ENCODE measurements around the gene TJAP1. TPM values are rescaled to one million over a fixed set of nuclear protein-coding genes. Genes with fewer than 3 reads are reported as not detected.
"Not testable (repeated sequence)": the region's sequence is repeated elsewhere in the genome, so short reads cannot be mapped to it uniquely, and the experiment has no call there.

Gene TJAP1
- total and polyA plus RNA-seq, 4 experiments from 2014 or later: 7.3 to 54.4 (median 32.1) TPM

- peaks cover 27 to 47% of the 10 kb centered on the region in 2 donors for H3K36me3 Mint-ChIP-seq
- no peak for DNase-seq
- Histone ChIP-seq H3K27ac (ENCODE audit: low read depth, low read length) (no peak overlapping the region), H3K4me1 (ENCODE audit: insufficient read depth, low read length) (peaks cover 33% of the 10 kb centered on the region), H3K36me3 (ENCODE audit: insufficient read depth, low read length) (peaks cover 37% of the 10 kb centered on the region), H3K9me3 (ENCODE audit: control insufficient read depth in 1 of 2, low read length in 2 of 2) (no peaks in the 10 kb centered on the region), H3K4me3 (ENCODE audit: low read length in 2 of 2) (no peak overlapping the region), H3K27me3 (ENCODE audit: insufficient read depth, low read length) (no peaks in the 10 kb centered on the region)
- H3K4me1 Mint-ChIP-seq: peaks cover 16 to 32% (median 27%) of the 10 kb centered on the region in 4 donors
- H3K9me3 Mint-ChIP-seq: no peaks in the 10 kb centered on the region
- peak overlapping the region in 5 of 7 donors; percentile 47 to 83 (median 62) for H3K27ac Mint-ChIP-seq
- ChIA-PET CTCF (ENCODE audit: partially characterized antibody) (interaction anchor here (0.6 to 9.1 kb wide), 5 partner anchors 7 to 518 kb away, joined by 3 to 108 read pairs (median 4); partner anchors contain the start of gene LRRC73), POLR2A (ENCODE audit: partially characterized antibody) (interaction anchor here (1.1 to 1.5 kb wide), 2 partner anchors 18 to 43 kb away, joined by 3 read pairs; partner anchors contain the start of gene DLK2)
- H3K27me3 Mint-ChIP-seq: no peaks in the 10 kb centered on the region
- intact Hi-C loops (cut with micrococcal nuclease): no loop called here
- no peak overlapping the region for H3K4me3 Mint-ChIP-seq
Observed at GRCh38 chr6:43497689-43498088, 20.3 kb downstream of the TJAP1 start.

GRCh38 chr6:43498291-43498690, 20.9 kb downstream of the TJAP1 start:
- intact Hi-C loops (cut with micrococcal nuclease); DNase-seq; H3K4me3 ChIP-seq (ENCODE audit: low read length in 2 of 2); H3K27me3 Mint-ChIP-seq; H3K4me3 Mint-ChIP-seq; H3K27ac ChIP-seq (ENCODE audit: low read depth, low read length); H3K9me3 Mint-ChIP-seq; H3K9me3 ChIP-seq (ENCODE audit: control insufficient read depth in 1 of 2, low read length in 2 of 2); H3K27me3 ChIP-seq (ENCODE audit: insufficient read depth, low read length): not testable (repeated sequence)
- peaks cover 33 to 52% of the 10 kb centered on the region in 2 donors for H3K36me3 Mint-ChIP-seq
- peaks cover 13 to 28% (median 22%) of the 10 kb centered on the region in 4 donors for H3K4me1 Mint-ChIP-seq
- POLR2A ChIA-PET (ENCODE audit: partially characterized antibody): interaction anchor here (1.1 to 1.6 kb wide), 3 partner anchors 9 to 43 kb away, joined by 3 to 4 read pairs (median 3); partner anchors contain the start of gene DLK2
- peak overlapping the region in 2 of 7 donors; percentile 62 to 82 for H3K27ac Mint-ChIP-seq
- CTCF ChIA-PET (ENCODE audit: partially characterized antibody): interaction anchor here (0.6 to 1.7 kb wide), 5 partner anchors 9 to 518 kb away, joined by 3 to 7 read pairs (median 3); partner anchors contain the start of gene LRRC73
- Histone ChIP-seq H3K36me3 (ENCODE audit: insufficient read depth, low read length) (peaks cover 43% of the 10 kb centered on the region), H3K4me1 (ENCODE audit: insufficient read depth, low read length) (peaks cover 30% of the 10 kb centered on the region)

GRCh38 chr6:43499028-43499815, 21.9 kb downstream of the TJAP1 start:
- H3K27ac Mint-ChIP-seq: peak overlapping the region in 3 of 7 donors; percentile 13 to 86 (median 18)

GRCh38 chr6:43500921-43501320, 23.6 kb downstream of the TJAP1 start:
- intact Hi-C loops (cut with micrococcal nuclease): no loop called here
- Mint-ChIP-seq H3K27me3 (no peaks in the 10 kb centered on the region), H3K4me1 (peaks cover 0 to 4% (median 2%) of the 10 kb centered on the region in 4 donors), H3K36me3 (peaks cover 39 to 63% of the 10 kb centered on the region in 2 donors), H3K27ac (peak overlapping the region in 2 of 7 donors; percentile 40 to 82), H3K4me3 (no peak overlapping the region), H3K9me3 (no peaks in the 10 kb centered on the region)
- POLR2A ChIA-PET (ENCODE audit: partially characterized antibody): interaction anchor here (0.9 to 1.2 kb wide), 2 partner anchors 15 to 24 kb away, joined by 3 to 7 read pairs; partner anchors contain the start of gene TJAP1
- no peak overlapping the region for H3K4me3 ChIP-seq (ENCODE audit: low read length in 2 of 2)
- no peaks in the 10 kb centered on the region for H3K9me3 ChIP-seq (ENCODE audit: control insufficient read depth in 1 of 2, low read length in 2 of 2)
- no peaks in the 10 kb centered on the region for H3K27me3 ChIP-seq (ENCODE audit: insufficient read depth, low read length)
- H3K27ac ChIP-seq (ENCODE audit: low read depth, low read length): no peak overlapping the region
- no peak for DNase-seq
- peaks cover 3% of the 10 kb centered on the region for H3K4me1 ChIP-seq (ENCODE audit: insufficient read depth, low read length)
- CTCF ChIA-PET (ENCODE audit: partially characterized antibody): interaction anchor here (0.9 to 8.5 kb wide), 5 partner anchors 8 to 48 kb away, joined by 3 to 108 read pairs (median 3); partner anchors contain the start of genes POLR1C and YIPF3
- peaks cover 45% of the 10 kb centered on the region for H3K36me3 ChIP-seq (ENCODE audit: insufficient read depth, low read length)

More at GRCh38 chr6:43499028-43499815, 21.9 kb downstream of the TJAP1 start:
- H3K4me3 ChIP-seq (ENCODE audit: low read length in 2 of 2): no peak overlapping the region
- H3K36me3 Mint-ChIP-seq: peaks cover 39 to 58% of the 10 kb centered on the region in 2 donors
- H3K9me3 Mint-ChIP-seq: no peaks in the 10 kb centered on the region
- H3K36me3 ChIP-seq (ENCODE audit: insufficient read depth, low read length): peaks cover 45% of the 10 kb centered on the region
- no peaks in the 10 kb centered on the region for H3K27me3 Mint-ChIP-seq
- peaks cover 20% of the 10 kb centered on the region for H3K4me1 ChIP-seq (ENCODE audit: insufficient read depth, low read length)
- intact Hi-C loops (cut with micrococcal nuclease): no loop called here
- H3K27me3 ChIP-seq (ENCODE audit: insufficient read depth, low read length): no peaks in the 10 kb centered on the region
- no peaks in the 10 kb centered on the region for H3K9me3 ChIP-seq (ENCODE audit: control insufficient read depth in 1 of 2, low read length in 2 of 2)
- ChIA-PET CTCF (ENCODE audit: partially characterized antibody) (interaction anchor here (1.1 kb wide), 1 partner anchor 45 kb away, joined by 3 read pairs; no protein-coding TSS in a partner anchor), POLR2A (ENCODE audit: partially characterized antibody) (interaction anchor here (0.7 to 1.6 kb wide), 2 partner anchors 8 to 16 kb away, joined by 3 to 4 read pairs; no protein-coding TSS in a partner anchor)
- peaks cover 9 to 21% (median 14%) of the 10 kb centered on the region in 4 donors for H3K4me1 Mint-ChIP-seq
- DNase-seq: no peak
- H3K4me3 Mint-ChIP-seq: no peak overlapping the region
- no peak overlapping the region for H3K27ac ChIP-seq (ENCODE audit: low read depth, low read length)

GRCh38 chr6:43502666-43503065, 25.3 kb downstream of the TJAP1 start:
- H3K36me3 Mint-ChIP-seq: peaks cover 42 to 70% of the 10 kb centered on the region in 2 donors
- H3K4me3 Mint-ChIP-seq: no peak overlapping the region
- CTCF ChIA-PET (ENCODE audit: partially characterized antibody): interaction anchor here (1.2 to 8.5 kb wide), 4 partner anchors 10 to 68 kb away, joined by 3 to 108 read pairs (median 6); no protein-coding TSS in a partner anchor

GRCh38 chr6:43503443-43503842, 26.1 kb downstream of the TJAP1 start:
- no peak overlapping the region for H3K27ac ChIP-seq (ENCODE audit: low read depth, low read length)
- H3K27me3 ChIP-seq (ENCODE audit: insufficient read depth, low read length): no peaks in the 10 kb centered on the region
- DNase-seq: no peak
- peaks cover 2 to 5% of the 10 kb centered on the region in 2 donors for H3K27me3 Mint-ChIP-seq
- no peak overlapping the region for H3K4me3 ChIP-seq (ENCODE audit: low read length in 2 of 2)
- H3K36me3 ChIP-seq (ENCODE audit: insufficient read depth, low read length): peaks cover 41% of the 10 kb centered on the region
- intact Hi-C loops (cut with micrococcal nuclease): no loop called here
- peaks cover 2 to 10% (median 3%) of the 10 kb centered on the region in 4 donors for H3K4me1 Mint-ChIP-seq
- H3K27ac Mint-ChIP-seq: peak overlapping the region in 6 of 7 donors; percentile 15 to 80 (median 56)
- no peak overlapping the region for H3K4me3 Mint-ChIP-seq
- POLR2A ChIA-PET (ENCODE audit: partially characterized antibody): no interaction called here
- CTCF ChIA-PET (ENCODE audit: partially characterized antibody): interaction anchor here (0.8 to 8.5 kb wide), 5 partner anchors 10 to 236 kb away, joined by 3 to 108 read pairs (median 3); no protein-coding TSS in a partner anchor
- no peaks in the 10 kb centered on the region for H3K9me3 Mint-ChIP-seq
- H3K36me3 Mint-ChIP-seq: peaks cover 42 to 66% of the 10 kb centered on the region in 2 donors
- no peaks in the 10 kb centered on the region for H3K9me3 ChIP-seq (ENCODE audit: control insufficient read depth in 1 of 2, low read length in 2 of 2)
- peaks cover 4% of the 10 kb centered on the region for H3K4me1 ChIP-seq (ENCODE audit: insufficient read depth, low read length)

More at GRCh38 chr6:43502666-43503065, 25.3 kb downstream of the TJAP1 start:
- intact Hi-C loops (cut with micrococcal nuclease): no loop called here
- peaks cover 0 to under 1% of the 10 kb centered on the region in 2 donors for H3K27me3 Mint-ChIP-seq
- Histone ChIP-seq H3K27ac (ENCODE audit: low read depth, low read length) (no peak overlapping the region), H3K4me1 (ENCODE audit: insufficient read depth, low read length) (peaks cover 4% of the 10 kb centered on the region), H3K36me3 (ENCODE audit: insufficient read depth, low read length) (peaks cover 45% of the 10 kb centered on the region), H3K9me3 (ENCODE audit: control insufficient read depth in 1 of 2, low read length in 2 of 2) (no peaks in the 10 kb centered on the region), H3K27me3 (ENCODE audit: insufficient read depth, low read length) (no peaks in the 10 kb centered on the region), H3K4me3 (ENCODE audit: low read length in 2 of 2) (no peak overlapping the region)
- no peaks in the 10 kb centered on the region for H3K9me3 Mint-ChIP-seq
- peaks cover 2 to 8% (median 3%) of the 10 kb centered on the region in 4 donors for H3K4me1 Mint-ChIP-seq
- H3K27ac Mint-ChIP-seq: peak overlapping the region in 2 of 7 donors; percentile 27 to 29
- POLR2A ChIA-PET (ENCODE audit: partially characterized antibody): no interaction called here
- no peak for DNase-seq

All from CD4-positive, alpha-beta memory T cell (primary cell).